AG09309 (cell line): Measurements from ENCODE around the gene CACNA1S.

ENCODE experiments used
- DNase-seq: peaks from one replicate; pipeline ENCODE4 v3.0.0-alpha.2; 2010; ENCODE audit warnings: low read depth
- H3K4me3 ChIP-seq: 2 replicates; pipeline ENCODE4 v1.5.1; 2011; ENCODE audit warnings: mild to moderate bottlenecking, low read depth, low read length, moderate library complexity; ENCODE audit not compliant: control insufficient read depth
- CTCF ChIP-seq: IDR thresholded peaks from 2 replicates; pipeline ENCODE4 v1.5.1; 2011; ENCODE audit warnings: mild to moderate bottlenecking, low read depth, low read length, inconsistent platforms; ENCODE audit not compliant: insufficient read depth, control insufficient read depth; ENCODE audit errors: missing control alignments

CACNA1S gene

GRCh38 chr1:201095581-201095980 is 16.6 kb downstream of the CACNA1S start:
- TF ChIP-seq CTCF: no peak
- no peak overlapping the region for H3K4me3 ChIP-seq
- DNase-seq: no peak

GRCh38 chr1:201094832-201095231 is 17.4 kb downstream of the CACNA1S start:
- TF ChIP-seq CTCF: no peak

GRCh38 chr1:201093962-201094361 is 18.3 kb downstream of the CACNA1S start:
- no peak for TF ChIP-seq CTCF
- DNase-seq: no peak
- no peak overlapping the region for H3K4me3 ChIP-seq

More at GRCh38 chr1:201094832-201095231, 17.4 kb downstream of the CACNA1S start:
- no peak overlapping the region for H3K4me3 ChIP-seq
- no peak for DNase-seq

- no peak overlapping the region for H3K4me3 ChIP-seq
- TF ChIP-seq CTCF: no peak
- DNase-seq: no peak
Measured at GRCh38 chr1:201093561-201093960, 18.7 kb downstream of the CACNA1S start.

- no peak for TF ChIP-seq CTCF
- no peak overlapping the region for H3K4me3 ChIP-seq
- DNase-seq: no peak
Measured at GRCh38 chr1:201092738-201093137, 19.5 kb downstream of the CACNA1S start.

- no peak overlapping the region for H3K4me3 ChIP-seq
- TF ChIP-seq CTCF: no peak
- no peak for DNase-seq
Measured at GRCh38 chr1:201091256-201091655, 21.0 kb downstream of the CACNA1S start.

- no peak overlapping the region for H3K4me3 ChIP-seq
- TF ChIP-seq CTCF: no peak
- DNase-seq: no peak
Measured at GRCh38 chr1:201090541-201090940, 21.7 kb downstream of the CACNA1S start.
